ENCODE measurements around the gene OPA3. TPM values are rescaled to one million over a fixed set of nuclear protein-coding genes. Genes with fewer than 3 reads are reported as not detected.

Gene OPA3
- total RNA-seq, 1 donor from 2014 or later: 14.8 TPM

- H3K4me1 Mint-ChIP-seq (ENCODE audit: low read depth): peaks cover 14% of the 10 kb centered on the region
- H3K27ac Mint-ChIP-seq (ENCODE audit: unreplicated experiment): no peak overlapping the region
- no peak for TF ChIP-seq CTCF (IDR thresholded peaks at IDR 0.05)
- no peaks in the 10 kb centered on the region for H3K9me3 Mint-ChIP-seq (ENCODE audit: low read depth)
- H3K27me3 Mint-ChIP-seq (ENCODE audit: low read depth): peaks cover 31% of the 10 kb centered on the region
- no peaks in the 10 kb centered on the region for H3K36me3 Mint-ChIP-seq (ENCODE audit: low read depth)
- DNase-seq (ENCODE audit: low spot score): no peak
- H3K4me3 Mint-ChIP-seq (ENCODE audit: unreplicated experiment): no peak overlapping the region
Observed at GRCh38 chr19:45595814-45596213, 11.2 kb upstream of the OPA3 start.

- Mint-ChIP-seq H3K36me3 (ENCODE audit: low read depth) (no peaks in the 10 kb centered on the region), H3K27me3 (ENCODE audit: low read depth) (peaks cover 15% of the 10 kb centered on the region), H3K9me3 (ENCODE audit: low read depth) (no peaks in the 10 kb centered on the region), H3K27ac (ENCODE audit: unreplicated experiment) (no peak overlapping the region), H3K4me1 (ENCODE audit: low read depth) (peaks cover 11% of the 10 kb centered on the region), H3K4me3 (ENCODE audit: unreplicated experiment) (no peak overlapping the region)
- no peak for TF ChIP-seq CTCF (IDR thresholded peaks at IDR 0.05)
- no peak for DNase-seq (ENCODE audit: low spot score)
Observed at GRCh38 chr19:45593520-45593919, 8.9 kb upstream of the OPA3 start.

- Mint-ChIP-seq H3K36me3 (ENCODE audit: low read depth) (no peaks in the 10 kb centered on the region), H3K27ac (ENCODE audit: unreplicated experiment) (no peak overlapping the region), H3K27me3 (ENCODE audit: low read depth) (peaks cover 10% of the 10 kb centered on the region), H3K4me1 (ENCODE audit: low read depth) (no peaks in the 10 kb centered on the region), H3K9me3 (ENCODE audit: low read depth) (no peaks in the 10 kb centered on the region), H3K4me3 (ENCODE audit: unreplicated experiment) (no peak overlapping the region)
- no peak for TF ChIP-seq CTCF (IDR thresholded peaks at IDR 0.05)
- DNase-seq (ENCODE audit: low spot score): no peak
Observed at GRCh38 chr19:45592366-45592765, 7.8 kb upstream of the OPA3 start.

DNA sequence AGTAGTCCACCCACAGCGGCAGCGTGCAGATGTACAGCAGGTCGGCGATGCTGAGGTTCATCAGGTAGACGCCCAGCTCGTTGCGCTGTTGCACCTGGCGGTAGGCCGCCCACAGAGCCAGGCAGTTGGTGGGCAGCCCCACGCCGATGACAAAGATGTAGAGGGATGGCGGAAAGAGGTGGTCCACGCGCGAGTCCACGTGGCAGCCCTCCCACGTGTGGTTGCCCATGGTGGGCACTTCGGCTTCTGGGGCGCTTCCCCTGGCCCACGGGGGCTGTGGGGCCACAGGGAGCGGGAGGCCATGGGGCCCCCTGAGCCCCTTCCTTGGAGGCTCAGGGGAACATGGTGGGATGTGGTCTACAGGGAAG is 7.0 kb upstream of the OPA3 start:
- Mint-ChIP-seq H3K36me3 (ENCODE audit: low read depth) (no peaks in the 10 kb centered on the region), H3K4me1 (ENCODE audit: low read depth) (no peaks in the 10 kb centered on the region), H3K27ac (ENCODE audit: unreplicated experiment) (no peak overlapping the region), H3K27me3 (ENCODE audit: low read depth) (peaks cover 8% of the 10 kb centered on the region), H3K4me3 (ENCODE audit: unreplicated experiment) (no peak overlapping the region), H3K9me3 (ENCODE audit: low read depth) (no peaks in the 10 kb centered on the region)
- no peak for TF ChIP-seq CTCF (IDR thresholded peaks at IDR 0.05)
- DNase-seq (ENCODE audit: low spot score): no peak

GRCh38 chr19:45591004-45591637 is 6.5 kb upstream of the OPA3 start:
- DNase-seq (ENCODE audit: low spot score): no peak
- Mint-ChIP-seq H3K27ac (ENCODE audit: unreplicated experiment) (no peak overlapping the region), H3K4me3 (ENCODE audit: unreplicated experiment) (no peak overlapping the region), H3K9me3 (ENCODE audit: low read depth) (no peaks in the 10 kb centered on the region), H3K4me1 (ENCODE audit: low read depth) (no peaks in the 10 kb centered on the region), H3K27me3 (ENCODE audit: low read depth) (peaks cover 5% of the 10 kb centered on the region), H3K36me3 (ENCODE audit: low read depth) (no peaks in the 10 kb centered on the region)
- peak; percentile 57 for TF ChIP-seq CTCF (IDR thresholded peaks at IDR 0.05)
